Activated naive CD8-positive, alpha-beta T cell treated with anti-CD3 and anti-CD28 coated beads, Interleukin-2, amount 50 U/mL, for 16 hours (primary cell): ENCODE data around the gene TIMM8B.
A peak's percentile ranks its signal among the peaks of the same experiment; 100 is the strongest.
"Not testable (repeated sequence)": the region's sequence is repeated elsewhere in the genome, so short reads cannot be mapped to it uniquely, and the experiment has no call there.

ENCODE experiments used
- DNase-seq: peaks from one replicate; pipeline ENCODE4 v3.0.0-alpha.2; 2020; ENCODE audit warnings: low read depth, low spot score

TIMM8B gene

GRCh38 chr11:112086422-112087191, at the start of gene TIMM8B, which contains the start of gene SDHD:
TIMM8B (minus strand) TSS chr11:112086756; CDS start chr11:112086723, 33 bp downstream.
SDHD (plus strand) TSS chr11:112086873; CDS start chr11:112086908, 35 bp downstream.
- peak; percentile 88 for DNase-seq

- DNase-seq: no peak
Measured at GRCh38 chr11:112134473-112134872, 47.9 kb upstream of the TIMM8B start.

- DNase-seq: no peak
Measured at GRCh38 chr11:112132737-112133136, 46.2 kb upstream of the TIMM8B start.

GRCh38 chr11:112129656-112130055, 43.1 kb upstream of the TIMM8B start:
- no peak for DNase-seq

GRCh38 chr11:112128483-112129121, 42.0 kb upstream of the TIMM8B start:
- no peak for DNase-seq

- DNase-seq: no peak
Measured at GRCh38 chr11:112127056-112127455, 40.5 kb upstream of the TIMM8B start.

- DNase-seq: no peak
Measured at GRCh38 chr11:112123129-112123528, 36.6 kb upstream of the TIMM8B start.

- DNase-seq: no peak
Measured at GRCh38 chr11:112121981-112122615, 35.5 kb upstream of the TIMM8B start.

GRCh38 chr11:112118176-112118575, 31.6 kb upstream of the TIMM8B start:
- no peak for DNase-seq

GRCh38 chr11:112115386-112115785, 28.8 kb upstream of the TIMM8B start:
- no peak for DNase-seq

- DNase-seq: no peak
Measured at GRCh38 chr11:112114460-112114859, 27.9 kb upstream of the TIMM8B start.

GRCh38 chr11:112113539-112114457, 27.2 kb upstream of the TIMM8B start:
- no peak for DNase-seq

- DNase-seq: no peak
Measured at GRCh38 chr11:112106070-112106469, 19.5 kb upstream of the TIMM8B start.

GRCh38 chr11:112103446-112103845, 16.9 kb upstream of the TIMM8B start:
- DNase-seq: no peak

GRCh38 chr11:112100462-112100861, 13.9 kb upstream of the TIMM8B start:
- DNase-seq: no peak

- no peak for DNase-seq
Measured at GRCh38 chr11:112097734-112098528, 11.4 kb upstream of the TIMM8B start.

GRCh38 chr11:112096194-112096593, 9.6 kb upstream of the TIMM8B start:
- no peak for DNase-seq

GRCh38 chr11:112095302-112095701, 8.7 kb upstream of the TIMM8B start:
- DNase-seq: not testable (repeated sequence)

- no peak for DNase-seq
Measured at GRCh38 chr11:112087212-112087611, 656 bp upstream of the TIMM8B start.

- peak; percentile 13 for DNase-seq
Measured at GRCh38 chr11:112085822-112086421, 634 bp downstream of the TIMM8B start.
